Measurements from ENCODE around the gene BCL6.
A peak's percentile ranks its signal among the peaks of the same experiment; 100 is the strongest.

BCL6 gene

GRCh38 chr3:187738331-187739093 lies 6.8 kb downstream of the BCL6 start:
- DNase-seq (ENCODE audit: low spot score) = peak; percentile 95

GRCh38 chr3:187738071-187738330 lies 7.3 kb downstream of the BCL6 start:
- no peak for DNase-seq (ENCODE audit: low spot score)

- peak; percentile 48 for DNase-seq (ENCODE audit: low spot score)
Measured at GRCh38 chr3:187737368-187738070, 7.7 kb downstream of the BCL6 start.

GRCh38 chr3:187737006-187737367 lies 8.3 kb downstream of the BCL6 start:
- peak; percentile 25 for DNase-seq (ENCODE audit: low spot score)

- peak; percentile 26 for DNase-seq (ENCODE audit: low spot score)
Measured at GRCh38 chr3:187736418-187736871, 8.8 kb downstream of the BCL6 start.

- no peak for DNase-seq (ENCODE audit: low spot score)
Measured at GRCh38 chr3:187735837-187736236, 9.4 kb downstream of the BCL6 start.

- no peak for DNase-seq (ENCODE audit: low spot score)
Measured at GRCh38 chr3:187735383-187735782, 9.9 kb downstream of the BCL6 start.

GRCh38 chr3:187734841-187735240 lies 10.4 kb downstream of the BCL6 start:
- no peak for DNase-seq (ENCODE audit: low spot score)

GRCh38 chr3:187733371-187733770 lies 11.9 kb downstream of the BCL6 start:
- no peak for DNase-seq (ENCODE audit: low spot score)

GRCh38 chr3:187729598-187729997 lies 15.7 kb downstream of the BCL6 start:
- DNase-seq (ENCODE audit: low spot score) = no peak

- DNase-seq (ENCODE audit: low spot score) = no peak
Measured at GRCh38 chr3:187728940-187729583, 16.2 kb downstream of the BCL6 start.

GRCh38 chr3:187728248-187728647 lies 17.0 kb downstream of the BCL6 start:
- no peak for DNase-seq (ENCODE audit: low spot score)

GRCh38 chr3:187726564-187726963 lies 18.7 kb downstream of the BCL6 start:
- no peak for DNase-seq (ENCODE audit: low spot score)

- DNase-seq (ENCODE audit: low spot score) = no peak
Measured at GRCh38 chr3:187725653-187726370, 19.5 kb downstream of the BCL6 start.

- no peak for DNase-seq (ENCODE audit: low spot score)
Measured at GRCh38 chr3:187725224-187725623, 20.0 kb downstream of the BCL6 start.

- no peak for DNase-seq (ENCODE audit: low spot score)
Measured at GRCh38 chr3:187722206-187722612, 23.1 kb downstream of the BCL6 start.

- DNase-seq (ENCODE audit: low spot score) = no peak
Measured at GRCh38 chr3:187721055-187721454, 24.2 kb downstream of the BCL6 start.

GRCh38 chr3:187720337-187720670 lies 25.0 kb downstream of the BCL6 start:
- no peak for DNase-seq (ENCODE audit: low spot score)

- peak; percentile 58 for DNase-seq (ENCODE audit: low spot score)
Measured at GRCh38 chr3:187719628-187720336, 25.5 kb downstream of the BCL6 start.

GRCh38 chr3:187718802-187719201 lies 26.5 kb downstream of the BCL6 start:
- DNase-seq (ENCODE audit: low spot score) = no peak

GRCh38 chr3:187717572-187717971 lies 27.7 kb downstream of the BCL6 start:
- DNase-seq (ENCODE audit: low spot score) = no peak

- DNase-seq (ENCODE audit: low spot score) = peak; percentile 71
Measured at GRCh38 chr3:187714404-187714979, 30.8 kb downstream of the BCL6 start.
